Measurements from ENCODE around the gene VTCN1.

DNA sequence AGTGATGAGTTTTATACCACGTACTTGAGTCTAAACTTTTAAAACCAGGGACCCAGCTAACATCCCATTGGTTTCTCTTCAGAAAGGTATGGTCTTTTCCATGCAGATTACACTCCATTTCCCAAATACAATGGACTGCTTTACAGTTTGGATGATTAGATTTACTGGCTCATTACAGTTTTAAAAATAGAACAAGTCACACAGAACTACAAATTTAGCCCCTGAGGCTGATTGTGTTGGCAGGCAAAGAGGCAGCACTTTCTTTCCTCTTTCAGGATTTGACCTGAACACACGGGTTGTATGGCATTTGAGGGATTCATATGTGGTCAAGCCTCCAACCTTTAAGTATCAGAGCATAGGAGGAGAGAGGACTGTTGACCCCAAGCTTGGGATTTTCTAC, 21.8 kb upstream of the VTCN1 start:
- TF ChIP-seq, protein P1, sequence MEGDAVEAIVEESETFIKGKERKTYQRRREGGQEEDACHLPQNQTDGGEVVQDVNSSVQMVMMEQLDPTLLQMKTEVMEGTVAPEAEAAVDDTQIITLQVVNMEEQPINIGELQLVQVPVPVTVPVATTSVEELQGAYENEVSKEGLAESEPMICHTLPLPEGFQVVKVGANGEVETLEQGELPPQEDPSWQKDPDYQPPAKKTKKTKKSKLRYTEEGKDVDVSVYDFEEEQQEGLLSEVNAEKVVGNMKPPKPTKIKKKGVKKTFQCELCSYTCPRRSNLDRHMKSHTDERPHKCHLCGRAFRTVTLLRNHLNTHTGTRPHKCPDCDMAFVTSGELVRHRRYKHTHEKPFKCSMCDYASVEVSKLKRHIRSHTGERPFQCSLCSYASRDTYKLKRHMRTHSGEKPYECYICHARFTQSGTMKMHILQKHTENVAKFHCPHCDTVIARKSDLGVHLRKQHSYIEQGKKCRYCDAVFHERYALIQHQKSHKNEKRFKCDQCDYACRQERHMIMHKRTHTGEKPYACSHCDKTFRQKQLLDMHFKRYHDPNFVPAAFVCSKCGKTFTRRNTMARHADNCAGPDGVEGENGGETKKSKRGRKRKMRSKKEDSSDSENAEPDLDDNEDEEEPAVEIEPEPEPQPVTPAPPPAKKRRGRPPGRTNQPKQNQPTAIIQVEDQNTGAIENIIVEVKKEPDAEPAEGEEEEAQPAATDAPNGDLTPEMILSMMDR (tag by site-specific recombination; IDR thresholded peaks at IDR 0.05): no peak
- TF ChIP-seq, protein P2, sequence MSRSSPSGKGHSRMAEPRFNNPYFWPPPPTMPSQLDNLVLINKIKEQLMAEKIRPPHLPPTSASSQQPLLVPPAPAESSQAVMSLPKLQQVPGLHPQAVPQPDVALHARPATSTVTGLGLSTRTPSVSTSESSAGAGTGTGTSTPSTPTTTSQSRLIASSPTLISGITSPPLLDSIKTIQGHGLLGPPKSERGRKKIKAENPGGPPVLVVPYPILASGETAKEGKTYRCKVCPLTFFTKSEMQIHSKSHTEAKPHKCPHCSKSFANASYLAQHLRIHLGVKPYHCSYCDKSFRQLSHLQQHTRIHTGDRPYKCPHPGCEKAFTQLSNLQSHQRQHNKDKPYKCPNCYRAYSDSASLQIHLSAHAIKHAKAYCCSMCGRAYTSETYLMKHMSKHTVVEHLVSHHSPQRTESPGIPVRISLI (tag by site-specific recombination; IDR thresholded peaks at IDR 0.05): no peak
- TF ChIP-seq ZSCAN30 (tag by site-specific recombination; IDR thresholded peaks at IDR 0.05) (no peak), ZNF561 (tag by site-specific recombination; IDR thresholded peaks at IDR 0.05; ENCODE audit: borderline replicate concordance) (no peak), ZNF792 (tag by site-specific recombination; IDR thresholded peaks at IDR 0.05) (no peak), ZNF777 (tag by site-specific recombination; IDR thresholded peaks at IDR 0.05; ENCODE audit: borderline replicate concordance) (no peak), ZBTB17 (tag by site-specific recombination; IDR thresholded peaks at IDR 0.05) (no peak), ZNF311 (tag by site-specific recombination; IDR thresholded peaks at IDR 0.05; ENCODE audit: borderline replicate concordance) (no peak), KLF9 (tag by site-specific recombination; IDR thresholded peaks at IDR 0.05; ENCODE audit: low read depth) (no peak)
- TF ChIP-seq, protein P3, sequence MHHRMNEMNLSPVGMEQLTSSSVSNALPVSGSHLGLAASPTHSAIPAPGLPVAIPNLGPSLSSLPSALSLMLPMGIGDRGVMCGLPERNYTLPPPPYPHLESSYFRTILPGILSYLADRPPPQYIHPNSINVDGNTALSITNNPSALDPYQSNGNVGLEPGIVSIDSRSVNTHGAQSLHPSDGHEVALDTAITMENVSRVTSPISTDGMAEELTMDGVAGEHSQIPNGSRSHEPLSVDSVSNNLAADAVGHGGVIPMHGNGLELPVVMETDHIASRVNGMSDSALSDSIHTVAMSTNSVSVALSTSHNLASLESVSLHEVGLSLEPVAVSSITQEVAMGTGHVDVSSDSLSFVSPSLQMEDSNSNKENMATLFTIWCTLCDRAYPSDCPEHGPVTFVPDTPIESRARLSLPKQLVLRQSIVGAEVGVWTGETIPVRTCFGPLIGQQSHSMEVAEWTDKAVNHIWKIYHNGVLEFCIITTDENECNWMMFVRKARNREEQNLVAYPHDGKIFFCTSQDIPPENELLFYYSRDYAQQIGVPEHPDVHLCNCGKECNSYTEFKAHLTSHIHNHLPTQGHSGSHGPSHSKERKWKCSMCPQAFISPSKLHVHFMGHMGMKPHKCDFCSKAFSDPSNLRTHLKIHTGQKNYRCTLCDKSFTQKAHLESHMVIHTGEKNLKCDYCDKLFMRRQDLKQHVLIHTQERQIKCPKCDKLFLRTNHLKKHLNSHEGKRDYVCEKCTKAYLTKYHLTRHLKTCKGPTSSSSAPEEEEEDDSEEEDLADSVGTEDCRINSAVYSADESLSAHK (tag by site-specific recombination; IDR thresholded peaks at IDR 0.05): no peak
